ENCODE measurements around the gene TRIM8.
"Not testable (repeated sequence)": the region's sequence is repeated elsewhere in the genome, so short reads cannot be mapped to it uniquely, and the experiment has no call there.

Gene TRIM8

GRCh38 chr10:102651455-102652169 lies 7.3 kb downstream of the TRIM8 start:
- DNase-seq = no peak

GRCh38 chr10:102652170-102652916 lies 8.1 kb downstream of the TRIM8 start:
- DNase-seq = no peak

DNA sequence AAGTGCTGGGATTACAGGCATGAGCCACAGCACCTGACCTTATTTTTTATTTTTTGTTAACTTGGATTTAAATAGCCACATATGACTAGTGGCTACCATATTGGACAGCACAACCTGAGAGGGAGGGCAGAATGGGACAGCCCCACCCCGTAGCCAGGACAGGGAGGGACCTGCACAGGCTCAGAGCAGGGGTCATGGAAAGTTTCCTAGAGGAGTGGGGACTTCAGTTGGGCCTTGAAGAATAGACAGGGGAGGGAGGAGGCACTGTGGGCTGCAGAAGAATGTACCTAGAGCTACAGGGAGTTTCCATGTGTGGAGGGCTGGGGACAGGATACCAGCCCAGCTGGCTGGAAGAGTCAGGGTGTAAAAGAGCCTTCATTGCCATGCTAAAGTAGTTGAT lies 8.8 kb downstream of the TRIM8 start:
- no peak for DNase-seq

- no peak for DNase-seq
Measured at GRCh38 chr10:102654566-102654965, 10.3 kb downstream of the TRIM8 start.

GRCh38 chr10:102654969-102655368 lies 10.7 kb downstream of the TRIM8 start:
- no peak for DNase-seq

DNA sequence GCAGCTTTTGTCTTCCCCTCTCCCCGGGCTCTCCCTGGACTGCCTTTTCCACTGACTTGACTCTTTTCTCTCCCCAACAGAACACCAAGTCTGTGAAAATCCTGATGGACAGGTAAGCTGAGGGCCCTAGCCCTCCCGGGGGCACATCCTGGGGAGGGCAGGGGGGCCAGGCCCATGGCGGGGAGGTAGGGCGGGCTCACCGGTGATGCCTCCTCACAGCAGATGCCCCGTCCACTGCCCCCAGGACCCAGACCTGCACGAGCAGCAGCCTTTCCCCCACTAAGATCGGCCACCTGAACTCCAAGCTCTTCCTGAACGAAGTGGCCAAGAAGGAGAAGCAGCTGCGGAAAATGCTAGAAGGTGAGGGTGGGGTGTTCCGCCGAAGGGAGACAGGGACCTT lies 11.7 kb downstream of the TRIM8 start:
- DNase-seq = no peak

- DNase-seq = no peak
Measured at GRCh38 chr10:102656791-102657371, 12.6 kb downstream of the TRIM8 start.

DNA sequence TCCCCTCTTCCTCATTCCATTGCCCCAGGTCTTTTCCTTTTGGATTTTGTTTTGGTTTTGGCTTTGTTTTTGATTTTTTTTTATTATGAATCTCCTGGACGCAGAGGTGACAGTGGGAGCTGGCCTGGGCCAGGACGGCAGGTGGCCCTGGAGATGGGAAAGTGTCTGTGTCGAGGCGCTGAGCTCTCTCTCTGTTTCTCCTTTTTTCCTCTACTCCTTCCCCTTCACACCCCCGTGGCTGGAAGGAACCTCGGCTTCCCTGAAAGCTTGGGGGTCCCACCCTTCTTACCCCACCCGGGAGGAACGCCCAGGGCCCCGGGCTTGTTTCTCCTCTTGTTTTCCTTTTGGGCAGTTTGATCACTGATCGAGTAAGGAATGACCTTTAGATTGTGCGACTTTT lies 13.2 kb downstream of the TRIM8 start:
- DNase-seq = no peak

DNA sequence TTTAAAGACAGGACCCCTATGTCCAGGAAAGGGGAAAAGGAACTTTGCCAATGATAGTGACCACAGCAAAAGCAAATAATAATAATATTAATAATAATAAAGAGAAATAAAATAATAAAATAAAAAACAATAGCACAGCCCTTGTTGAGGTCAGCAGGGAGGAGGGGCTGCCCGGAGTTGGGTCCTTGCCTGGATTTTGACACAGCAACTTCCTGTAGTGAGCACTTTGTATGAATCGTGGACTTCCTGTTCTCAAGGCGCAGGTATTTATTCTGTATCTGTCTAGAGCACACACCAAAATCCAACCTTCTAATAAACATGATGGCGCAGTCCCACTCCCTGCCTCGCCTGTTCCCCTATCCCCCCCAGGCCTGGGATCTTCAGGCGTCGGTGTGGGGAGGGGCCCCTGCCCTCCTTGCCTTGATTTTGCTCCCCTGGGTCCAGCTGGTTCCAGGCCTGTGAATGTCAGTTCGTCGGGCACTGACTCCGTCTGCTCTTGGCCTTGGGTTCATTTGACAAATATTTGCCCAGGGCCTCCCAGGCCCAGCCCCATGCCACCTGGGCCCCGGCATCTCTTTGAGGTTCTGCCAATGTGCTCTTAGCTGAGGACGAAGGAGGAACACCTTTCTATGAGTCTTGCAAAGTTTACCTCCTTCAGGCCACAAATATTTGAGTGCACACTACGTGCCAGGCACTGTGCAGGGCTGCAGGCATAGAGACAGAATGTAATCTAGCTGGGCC lies 13.9 kb downstream of the TRIM8 start:
- DNase-seq = no peak

DNA sequence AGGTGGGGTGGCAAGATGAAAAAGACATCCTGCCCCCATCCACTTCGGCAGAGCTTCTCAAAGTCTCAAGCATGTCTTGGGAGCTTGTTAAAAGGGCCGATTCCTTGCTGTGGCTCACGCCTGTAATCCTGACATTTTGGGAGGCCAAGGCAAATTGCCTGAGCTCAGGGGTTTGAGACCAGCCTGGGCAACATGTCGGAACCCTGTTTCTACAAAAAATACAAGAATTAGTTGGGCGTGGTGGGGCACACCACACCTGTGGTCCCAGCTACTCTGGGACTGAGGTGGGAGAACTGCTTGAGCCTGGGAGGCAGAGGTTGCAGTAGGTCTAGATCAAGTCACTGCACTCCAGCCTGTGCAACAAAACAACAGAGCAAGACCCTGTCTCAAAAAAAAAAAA lies 14.5 kb downstream of the TRIM8 start:
- DNase-seq = no peak

DNA sequence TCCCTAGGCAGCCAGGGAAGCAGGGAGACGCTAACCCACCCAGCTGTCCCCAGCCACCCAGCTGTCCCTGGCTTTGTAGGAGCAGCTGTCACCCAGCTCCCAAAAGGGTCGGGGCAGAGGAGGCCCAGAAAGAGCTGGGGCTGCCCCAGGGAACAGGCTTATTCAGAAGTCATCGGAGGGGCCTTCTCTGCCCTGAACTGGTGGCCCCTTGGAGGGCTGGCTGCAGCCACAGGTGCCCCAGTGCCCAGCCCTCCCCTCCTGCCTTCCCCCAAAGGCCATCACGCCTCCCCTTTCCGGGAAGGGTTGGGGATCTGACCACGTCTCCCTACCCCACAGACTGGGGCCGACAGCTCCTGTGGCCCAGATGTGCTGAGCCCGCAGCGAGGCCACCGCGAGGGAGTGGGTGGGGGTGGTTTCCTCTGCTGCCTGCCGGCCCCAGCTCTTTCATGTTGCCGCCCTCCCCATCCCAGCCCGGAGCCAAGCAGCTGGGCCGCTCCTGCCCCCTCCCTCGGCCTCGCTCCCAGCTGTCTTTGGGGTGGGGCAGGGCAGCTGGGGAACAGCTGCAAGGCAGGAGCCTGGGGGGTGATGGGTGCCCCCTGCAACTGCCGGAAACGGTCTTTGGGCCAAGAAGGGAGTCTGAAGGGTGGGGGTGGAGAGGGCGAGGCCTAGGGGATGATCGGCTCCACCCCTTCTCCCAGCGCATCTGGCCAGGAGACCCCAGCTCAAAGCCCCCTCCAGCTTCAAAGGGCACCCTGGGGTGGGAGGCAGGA lies 16.8 kb downstream of the TRIM8 start:
- DNase-seq = no peak

DNA sequence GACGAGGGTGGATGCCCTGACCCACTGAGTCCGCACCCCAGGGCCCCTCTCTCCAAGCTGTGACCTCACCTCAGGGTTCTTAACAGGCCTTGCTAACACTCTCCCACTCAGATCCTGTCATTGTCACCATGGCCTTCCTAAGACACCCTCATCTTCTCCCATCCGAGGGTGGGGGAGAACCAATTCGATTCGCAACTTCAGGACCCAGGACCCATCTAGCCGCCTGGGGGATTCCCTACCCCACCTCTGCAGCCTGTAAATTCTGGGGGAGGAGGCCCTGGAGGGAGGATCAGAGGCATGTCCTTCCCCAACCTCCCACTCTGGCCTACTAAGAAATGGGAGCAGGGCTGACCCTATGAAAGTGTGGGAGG lies 17.4 kb downstream of the TRIM8 start:
- no peak for DNase-seq

DNA sequence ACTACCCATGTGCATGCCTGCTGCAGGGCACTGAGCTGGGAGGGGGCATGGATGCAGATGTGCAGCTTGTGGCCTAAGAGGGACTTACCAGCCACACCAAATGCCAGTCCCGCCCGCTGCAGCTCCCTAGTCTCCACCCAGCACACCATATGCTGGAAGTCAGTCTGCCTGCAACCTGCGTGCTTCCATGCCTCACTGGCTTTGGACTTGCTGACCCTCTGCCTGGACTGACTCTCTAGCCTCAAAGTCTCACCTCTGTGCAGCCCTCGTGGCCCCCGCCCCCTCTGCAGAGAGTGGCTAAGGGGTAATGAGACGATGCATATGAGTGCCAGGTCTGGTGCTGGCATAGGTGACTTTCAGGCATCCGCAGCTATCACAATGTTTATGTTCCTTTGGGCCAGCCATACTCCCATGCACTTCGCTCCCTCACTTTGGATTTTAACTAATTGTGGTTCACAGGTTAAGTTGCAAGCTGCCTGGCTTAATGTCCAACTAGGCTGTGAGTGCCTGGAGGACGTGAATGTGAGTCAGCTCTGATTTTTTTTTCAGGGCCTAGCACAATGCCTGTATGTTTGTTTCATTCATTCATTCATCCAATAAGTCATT lies 21.7 kb downstream of the TRIM8 start:
- no peak for DNase-seq

- not testable (repeated sequence) for DNase-seq
Measured at GRCh38 chr10:102667411-102667810, 23.1 kb downstream of the TRIM8 start.

GRCh38 chr10:102668326-102669107 lies 24.2 kb downstream of the TRIM8 start:
- DNase-seq = no peak

- DNase-seq = no peak
Measured at GRCh38 chr10:102669206-102670064, 25.2 kb downstream of the TRIM8 start.

DNA sequence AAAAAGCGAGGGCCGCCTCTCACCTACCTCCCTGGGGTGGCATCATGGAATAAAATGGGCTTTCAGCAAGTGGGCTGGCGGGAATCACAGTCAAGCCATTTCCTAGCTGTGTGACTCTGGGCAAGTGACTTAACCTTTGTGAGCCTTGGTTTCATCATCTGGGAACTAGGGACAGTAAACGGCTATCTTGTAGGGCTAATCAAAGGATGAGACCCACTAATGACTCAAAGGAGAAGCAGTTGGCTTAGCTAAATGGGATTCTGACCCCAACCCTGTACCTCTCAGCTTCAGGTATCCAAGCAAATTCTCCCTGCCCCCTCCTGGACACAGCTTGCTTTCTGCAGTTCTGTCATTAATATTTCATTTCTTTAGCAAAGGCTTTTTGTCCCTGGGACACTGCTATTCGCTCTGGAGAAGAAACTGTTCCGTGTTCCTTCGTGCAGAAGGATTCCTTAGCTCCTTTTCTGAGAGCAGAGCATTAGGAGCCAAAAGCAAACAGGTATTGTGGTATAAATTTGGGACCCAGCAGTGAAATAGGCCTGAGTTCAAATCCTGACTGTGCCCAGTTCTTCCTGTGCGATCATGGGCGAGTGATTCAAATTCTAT lies 25.9 kb downstream of the TRIM8 start:
- no peak for DNase-seq

- no peak for DNase-seq
Measured at GRCh38 chr10:102670871-102671434, 26.7 kb downstream of the TRIM8 start.

DNA sequence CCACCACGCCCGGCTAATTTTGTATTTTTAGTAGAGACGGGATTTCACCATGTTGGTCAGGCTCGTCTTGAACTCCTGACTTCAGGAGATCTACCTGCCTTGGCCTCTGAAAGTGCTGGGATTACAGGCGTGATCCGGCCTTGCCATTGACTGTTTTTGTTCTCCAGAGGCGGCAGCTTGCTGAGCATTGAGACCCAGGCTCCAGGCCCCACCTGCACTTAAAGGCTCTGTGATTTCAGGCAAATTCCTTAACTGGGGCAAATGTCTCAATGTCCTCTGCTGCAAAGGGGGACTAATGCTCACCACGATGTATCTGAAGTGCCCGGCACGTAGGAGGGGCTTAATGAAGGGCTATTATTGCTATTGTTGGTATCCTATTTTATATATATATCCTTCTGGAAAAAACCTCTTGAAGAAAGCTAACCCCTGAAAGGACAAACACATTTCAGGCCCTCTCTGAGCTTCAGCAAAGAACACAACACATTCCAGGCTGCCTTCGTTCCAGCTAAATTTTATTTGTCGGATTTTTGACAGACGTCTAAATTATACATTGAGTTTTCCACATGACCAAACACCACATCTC lies 29.0 kb downstream of the TRIM8 start:
- no peak for DNase-seq

Data from effector CD4-positive, alpha-beta T cell (primary cell).